ENCODE measurements around the gene XKR3.

XKR3 gene

DNA sequence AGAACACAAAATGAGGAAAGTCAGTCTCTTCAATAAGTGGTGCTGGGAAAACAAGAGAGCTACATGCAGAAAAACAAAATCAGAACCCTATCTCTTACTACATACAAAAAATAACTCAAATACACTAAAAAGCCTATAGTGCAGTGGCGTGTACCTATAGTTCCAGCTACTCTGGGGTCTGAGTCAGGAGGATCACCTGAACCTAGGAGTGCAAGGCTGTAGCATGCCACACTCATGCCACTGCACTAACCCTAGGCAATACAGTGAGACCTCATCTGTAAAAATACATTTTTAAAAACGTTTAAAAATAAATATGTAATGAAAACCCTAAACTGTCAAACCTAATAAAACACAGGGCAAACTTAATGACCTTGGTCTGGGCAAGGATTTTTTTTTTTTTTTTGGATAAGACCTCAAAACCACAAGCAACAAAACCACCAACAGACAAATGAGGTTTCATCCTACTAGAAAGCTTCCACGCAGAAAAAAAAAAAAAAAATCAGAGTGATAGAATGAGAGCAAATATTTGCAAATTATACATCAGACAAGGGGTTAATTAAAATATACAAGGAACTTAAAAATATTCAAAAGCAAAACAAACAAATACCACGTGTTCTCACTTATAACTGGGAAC is 35.2 kb downstream of the XKR3 start:
- Histone ChIP-seq H3K9me3 (ENCODE audit: insufficient read depth, low read length) (no peaks in the 10 kb centered on the region), H3K36me3 (ENCODE audit: low read length) (no peaks in the 10 kb centered on the region), H3K9ac (ENCODE audit: low read length) (no peak overlapping the region), H3K79me2 (ENCODE audit: insufficient read depth, low read length) (no peaks in the 10 kb centered on the region), H3K27me3 (ENCODE audit: low read length) (no peaks in the 10 kb centered on the region), H2AFZ (ENCODE audit: low read depth, low read length, severe bottlenecking) (no peak overlapping the region), H3K27ac (ENCODE audit: low read depth, low read length) (no peak overlapping the region), H3K4me3 (ENCODE audit: insufficient read depth, low read length, poor library complexity, severe bottlenecking) (no peak overlapping the region), H3F3A (ENCODE audit: insufficient read depth) (no peaks in the 10 kb centered on the region), H3K9me2 (replicated peaks; ENCODE audit: insufficient read depth, low read length) (no peaks in the 10 kb centered on the region), H4K20me1 (ENCODE audit: low read depth, low read length) (no peaks in the 10 kb centered on the region), H3K4me2 (ENCODE audit: low read depth, low read length, poor library complexity, severe bottlenecking) (no peak overlapping the region)
- no peak for TF ChIP-seq EZH2phosphoT487 (conservative IDR thresholded peaks at IDR 0.05; ENCODE audit: low read length)
- TF ChIP-seq, protein P1, sequence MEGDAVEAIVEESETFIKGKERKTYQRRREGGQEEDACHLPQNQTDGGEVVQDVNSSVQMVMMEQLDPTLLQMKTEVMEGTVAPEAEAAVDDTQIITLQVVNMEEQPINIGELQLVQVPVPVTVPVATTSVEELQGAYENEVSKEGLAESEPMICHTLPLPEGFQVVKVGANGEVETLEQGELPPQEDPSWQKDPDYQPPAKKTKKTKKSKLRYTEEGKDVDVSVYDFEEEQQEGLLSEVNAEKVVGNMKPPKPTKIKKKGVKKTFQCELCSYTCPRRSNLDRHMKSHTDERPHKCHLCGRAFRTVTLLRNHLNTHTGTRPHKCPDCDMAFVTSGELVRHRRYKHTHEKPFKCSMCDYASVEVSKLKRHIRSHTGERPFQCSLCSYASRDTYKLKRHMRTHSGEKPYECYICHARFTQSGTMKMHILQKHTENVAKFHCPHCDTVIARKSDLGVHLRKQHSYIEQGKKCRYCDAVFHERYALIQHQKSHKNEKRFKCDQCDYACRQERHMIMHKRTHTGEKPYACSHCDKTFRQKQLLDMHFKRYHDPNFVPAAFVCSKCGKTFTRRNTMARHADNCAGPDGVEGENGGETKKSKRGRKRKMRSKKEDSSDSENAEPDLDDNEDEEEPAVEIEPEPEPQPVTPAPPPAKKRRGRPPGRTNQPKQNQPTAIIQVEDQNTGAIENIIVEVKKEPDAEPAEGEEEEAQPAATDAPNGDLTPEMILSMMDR (IDR thresholded peaks at IDR 0.05; ENCODE audit: insufficient read depth, low read length, poor library complexity, severe bottlenecking): no peak

DNA sequence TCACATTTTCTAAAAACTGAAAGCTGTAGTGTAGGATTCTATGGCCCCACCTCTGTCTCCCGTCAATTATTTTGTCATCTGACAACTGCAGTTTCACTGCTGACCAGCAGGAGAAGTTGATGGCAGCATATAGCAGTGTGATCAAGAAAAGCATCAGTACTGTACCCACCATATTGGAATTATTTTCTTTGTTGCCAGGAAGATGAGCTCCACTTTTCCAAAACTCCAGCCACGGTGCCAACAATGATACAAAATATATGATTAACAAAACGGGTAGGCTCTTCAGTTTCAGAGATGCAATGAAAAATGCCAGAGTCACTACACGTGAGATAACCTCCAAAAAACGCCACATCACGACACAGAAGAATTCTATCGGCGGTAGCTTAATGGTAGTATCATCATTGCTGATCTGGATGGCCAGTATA is 41.3 kb downstream of the XKR3 start:
- H4K20me1 ChIP-seq (ENCODE audit: low read depth, low read length): no peaks in the 10 kb centered on the region
- H3K27me3 ChIP-seq (ENCODE audit: low read length): no peaks in the 10 kb centered on the region
- H3K4me2 ChIP-seq (ENCODE audit: low read depth, low read length, poor library complexity, severe bottlenecking): no peak overlapping the region
- H3K27ac ChIP-seq (ENCODE audit: low read depth, low read length): no peak overlapping the region
- no peak overlapping the region for H2AFZ ChIP-seq (ENCODE audit: low read depth, low read length, severe bottlenecking)
- no peaks in the 10 kb centered on the region for H3K36me3 ChIP-seq (ENCODE audit: low read length)
- H3F3A ChIP-seq (ENCODE audit: insufficient read depth): no peaks in the 10 kb centered on the region
- no peak overlapping the region for H3K9ac ChIP-seq (ENCODE audit: low read length)
- H3K4me3 ChIP-seq (ENCODE audit: insufficient read depth, low read length, poor library complexity, severe bottlenecking): no peak overlapping the region
- H3K9me3 ChIP-seq (ENCODE audit: insufficient read depth, low read length): no peaks in the 10 kb centered on the region
- H3K9me2 ChIP-seq (replicated peaks; ENCODE audit: insufficient read depth, low read length): no peaks in the 10 kb centered on the region
- no peaks in the 10 kb centered on the region for H3K79me2 ChIP-seq (ENCODE audit: insufficient read depth, low read length)
- TF ChIP-seq, protein P1 (IDR thresholded peaks at IDR 0.05; ENCODE audit: insufficient read depth, low read length, poor library complexity, severe bottlenecking): no peak
- no peak for TF ChIP-seq EZH2phosphoT487 (conservative IDR thresholded peaks at IDR 0.05; ENCODE audit: low read length)

DNA sequence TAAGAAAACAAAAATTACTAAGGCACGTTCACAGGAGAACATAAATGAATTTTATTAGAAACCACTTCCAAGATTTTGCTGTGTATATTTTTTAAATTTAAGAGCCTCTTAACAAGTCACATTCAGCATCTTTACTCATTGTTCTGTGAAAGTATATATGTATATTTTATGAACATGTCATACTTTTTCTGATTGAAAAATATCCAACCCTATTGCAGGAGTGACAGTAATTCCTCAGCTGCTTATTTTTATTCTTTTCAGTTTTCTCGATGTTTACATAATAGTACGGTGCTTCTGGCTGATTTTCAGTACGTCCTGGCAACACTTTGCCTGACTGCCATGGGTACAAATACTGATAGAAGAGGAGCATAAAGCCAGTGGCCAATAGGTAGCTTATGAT is 41.8 kb downstream of the XKR3 start:
- Histone ChIP-seq H3K9me3 (ENCODE audit: insufficient read depth, low read length) (no peaks in the 10 kb centered on the region), H3K27ac (ENCODE audit: low read depth, low read length) (no peak overlapping the region), H3K79me2 (ENCODE audit: insufficient read depth, low read length) (no peaks in the 10 kb centered on the region), H3K36me3 (ENCODE audit: low read length) (no peaks in the 10 kb centered on the region), H3K27me3 (ENCODE audit: low read length) (no peaks in the 10 kb centered on the region), H3K9me2 (replicated peaks; ENCODE audit: insufficient read depth, low read length) (no peaks in the 10 kb centered on the region), H4K20me1 (ENCODE audit: low read depth, low read length) (no peaks in the 10 kb centered on the region), H3K9ac (ENCODE audit: low read length) (no peak overlapping the region), H3K4me2 (ENCODE audit: low read depth, low read length, poor library complexity, severe bottlenecking) (no peak overlapping the region), H3F3A (ENCODE audit: insufficient read depth) (no peaks in the 10 kb centered on the region), H3K4me3 (ENCODE audit: insufficient read depth, low read length, poor library complexity, severe bottlenecking) (no peak overlapping the region), H2AFZ (ENCODE audit: low read depth, low read length, severe bottlenecking) (no peak overlapping the region)
- TF ChIP-seq EZH2phosphoT487 (conservative IDR thresholded peaks at IDR 0.05; ENCODE audit: low read length): no peak
- TF ChIP-seq, protein P1 (IDR thresholded peaks at IDR 0.05; ENCODE audit: insufficient read depth, low read length, poor library complexity, severe bottlenecking): no peak

Measured in SU-DHL-6 (cell line).